Neural cell (in vitro differentiated cells): ENCODE measurements around the gene MAPK1. TPM values are rescaled to one million over a fixed set of nuclear protein-coding genes. Genes with fewer than 3 reads are reported as not detected.

Experiments used
- H2AFZ ChIP-seq: fragments of 200-600, 300-800 bp; sonication (generic), shearing (Covaris generic); 2 replicates; pipeline ENCODE4 v1.6.0; 2014; ENCODE audit warnings: low read depth, mild to moderate bottlenecking, antibody characterized with exemption, low read length, moderate library complexity
- H3F3A ChIP-seq: fragments of 200-600 bp; shearing (Covaris generic); 2 replicates; pipeline ENCODE4 v1.6.1; 2016; ENCODE audit warnings: mild to moderate bottlenecking, moderate library complexity, mixed read lengths, antibody characterized with exemption, low read length; ENCODE audit not compliant: insufficient read depth, poor library complexity, severe bottlenecking
- H3K27ac ChIP-seq: fragments of 200-600, 300-800 bp; sonication (generic), shearing (Covaris generic); 2 replicates; pipeline ENCODE4 v1.5.1; 2014; ENCODE audit warnings: mild to moderate bottlenecking, low read length, moderate library complexity
- H3K27me3 ChIP-seq: fragments of 300-800, 200-600 bp; sonication (generic), shearing (Covaris generic); 2 replicates; pipeline ENCODE4 v1.6.0; 2014; ENCODE audit warnings: mild to moderate bottlenecking, low read depth, low read length, moderate library complexity; ENCODE audit not compliant: insufficient read depth
- H3K36me3 ChIP-seq: fragments of 300-800, 200-600 bp; sonication (generic), shearing (Covaris generic); 2 replicates; pipeline ENCODE4 v1.5.1; 2014; ENCODE audit warnings: mild to moderate bottlenecking, antibody characterized with exemption, low read length, moderate library complexity; ENCODE audit not compliant: insufficient read depth
- H3K4me2 ChIP-seq: fragments of 300-800, 200-600 bp; sonication (generic), shearing (Covaris generic); 2 replicates; pipeline ENCODE4 v1.6.0; 2014; ENCODE audit warnings: mild to moderate bottlenecking, low read length
- H3K4me3 ChIP-seq: fragments of 300-800, 200-600 bp; sonication (generic), shearing (Covaris generic); 2 replicates; pipeline ENCODE4 v1.5.1; 2014; ENCODE audit warnings: mild to moderate bottlenecking, low read length, moderate library complexity
- H3K79me2 ChIP-seq: fragments of 200-600 bp; shearing (Covaris generic); replicated peaks from 2 replicates; pipeline ENCODE4 v1.6.0; 2014; ENCODE audit warnings: mild to moderate bottlenecking, low read length, moderate library complexity; ENCODE audit not compliant: insufficient read depth
- H3K9ac ChIP-seq: fragments of 300-800, 200-600 bp; sonication (generic), shearing (Covaris generic); 2 replicates; pipeline ENCODE4 v1.6.1; 2016; ENCODE audit warnings: mild to moderate bottlenecking, low read length, mixed read lengths
- H3K9me2 ChIP-seq: fragments of 200-600 bp; shearing (Covaris generic); 2 replicates; pipeline ENCODE4 v1.6.1; 2016; ENCODE audit warnings: mild to moderate bottlenecking, low read length, mixed read lengths; ENCODE audit not compliant: insufficient read depth
- H3K9me3 ChIP-seq: fragments of 200-600, 300-800 bp; sonication (generic), shearing (Covaris generic); 2 replicates; pipeline ENCODE4 v1.6.1; 2016; ENCODE audit warnings: mild to moderate bottlenecking, mixed run types, low read length, moderate library complexity, mixed read lengths
- H4K20me1 ChIP-seq: fragments of 200-600 bp; shearing (Covaris generic); 2 replicates; pipeline ENCODE4 v1.6.1; 2016; ENCODE audit warnings: mild to moderate bottlenecking, mixed run types; ENCODE audit not compliant: insufficient read depth
- CTCF ChIP-seq: fragments of 450-650 bp; IDR thresholded peaks from 2 replicates; pipeline ENCODE4 v1.5.1; 2014; ENCODE audit warnings: antibody characterized with exemption, mild to moderate bottlenecking, moderate library complexity; ENCODE audit not compliant: poor library complexity, severe bottlenecking
- EP300 ChIP-seq: fragments of 450-650 bp; conservative IDR thresholded peaks from 2 replicates; pipeline ENCODE4 v1.6.1; 2014; ENCODE audit warnings: antibody characterized with exemption, mild to moderate bottlenecking, moderate library complexity; ENCODE audit not compliant: poor library complexity, severe bottlenecking
- EZH2 ChIP-seq: fragments of 200-600, 300-800 bp; shearing (Covaris generic), sonication (generic); IDR thresholded peaks from 2 replicates; pipeline ENCODE4 v1.6.1; 2014; ENCODE audit warnings: antibody characterized with exemption, low read length, borderline replicate concordance, mild to moderate bottlenecking; ENCODE audit not compliant: insufficient read depth, poor library complexity, severe bottlenecking
- MXI1 ChIP-seq: fragments of 450-650 bp; conservative IDR thresholded peaks from 2 replicates; pipeline ENCODE4 v1.6.1; 2014; ENCODE audit warnings: antibody characterized with exemption, mild to moderate bottlenecking; ENCODE audit not compliant: poor library complexity, severe bottlenecking
- POLR2AphosphoS5 ChIP-seq: IDR thresholded peaks from 2 replicates; pipeline ENCODE4 v1.6.1; 2012
- RAD21 ChIP-seq: fragments of 450-650 bp; conservative IDR thresholded peaks from 2 replicates; pipeline ENCODE4 v1.6.1; 2014; ENCODE audit warnings: antibody characterized with exemption, mild to moderate bottlenecking, moderate library complexity
- REST ChIP-seq: IDR thresholded peaks from 2 replicates; pipeline ENCODE4 v1.6.1; 2012; ENCODE audit warnings: borderline replicate concordance
- SMC3 ChIP-seq: fragments of 450-650 bp; conservative IDR thresholded peaks from 2 replicates; pipeline ENCODE4 v1.6.1; 2014; ENCODE audit warnings: antibody characterized with exemption, mild to moderate bottlenecking, moderate library complexity; ENCODE audit not compliant: poor library complexity
- TAF1 ChIP-seq: IDR thresholded peaks from 2 replicates; pipeline ENCODE4 v1.6.1; 2012; ENCODE audit warnings: low read depth
- polyA plus RNA-seq: library from polyadenylated mRNA; depleted of rRNA; stranded (reverse); fragments of >200 nt; gene quantifications from 2 replicates; pipeline ENCODE4 v1.2.3, GENCODE V29; 2014

MAPK1 gene
- polyA plus RNA-seq, 1 donor from 2014 or later: 43.3 TPM

GRCh38 chr22:21741059-21741458 is 126.4 kb downstream of the MAPK1 start:
- Histone ChIP-seq H2AFZ (no peak overlapping the region), H3K9me3 (no peaks in the 10 kb centered on the region), H3K4me2 (no peak overlapping the region), H3K27me3 (no peaks in the 10 kb centered on the region), H3K9ac (no peak overlapping the region), H3F3A (no peaks in the 10 kb centered on the region), H3K4me3 (no peak overlapping the region), H3K79me2 (no peaks in the 10 kb centered on the region), H3K9me2 (no peaks in the 10 kb centered on the region), H3K36me3 (no peaks in the 10 kb centered on the region), H4K20me1 (no peaks in the 10 kb centered on the region), H3K27ac (no peak overlapping the region)
- TF ChIP-seq CTCF: no peak
- TF ChIP-seq EZH2: no peak
- no peak for TF ChIP-seq TAF1
- no peak for TF ChIP-seq SMC3

DNA sequence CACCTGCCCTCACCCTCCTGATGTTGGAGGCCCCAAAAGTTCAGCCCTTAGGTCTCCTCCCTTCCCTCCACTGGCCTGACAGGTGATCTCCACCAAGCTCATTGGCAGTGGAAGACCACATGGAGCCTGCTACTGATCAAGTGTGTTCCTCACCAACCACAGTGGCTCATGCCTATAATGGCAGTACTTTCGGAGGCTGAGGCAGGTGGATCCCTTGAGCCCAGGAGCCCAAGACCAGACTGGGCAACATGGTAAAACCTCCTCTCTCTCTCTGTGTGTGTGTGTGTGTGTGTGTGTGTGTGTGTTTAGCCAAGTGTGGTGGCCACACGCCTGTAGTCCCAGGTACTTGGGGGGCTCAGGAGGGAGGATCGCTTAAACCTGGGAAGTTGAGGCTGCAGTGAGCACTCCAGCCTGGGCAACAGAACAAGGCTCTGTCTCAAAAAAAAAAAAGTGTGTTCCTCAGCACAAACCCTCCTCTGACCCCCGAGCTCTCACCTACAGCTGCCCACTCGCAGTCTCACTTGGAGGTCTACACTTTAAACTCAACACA is 127.5 kb downstream of the MAPK1 start:
- no peak overlapping the region for H2AFZ ChIP-seq
- H3K27me3 ChIP-seq: no peaks in the 10 kb centered on the region
- TF ChIP-seq EZH2 (no peak), EP300 (no peak), SMC3 (no peak), TAF1 (no peak), CTCF (no peak), POLR2AphosphoS5 (no peak), RAD21 (no peak), REST (no peak), MXI1 (no peak)
- no peak overlapping the region for H3K9ac ChIP-seq
- no peaks in the 10 kb centered on the region for H3K9me2 ChIP-seq
- H3K4me2 ChIP-seq: no peak overlapping the region
- no peak overlapping the region for H3K4me3 ChIP-seq
- H3F3A ChIP-seq: no peaks in the 10 kb centered on the region
- no peaks in the 10 kb centered on the region for H3K36me3 ChIP-seq
- H3K79me2 ChIP-seq: peaks cover 4% of the 10 kb centered on the region
- no peaks in the 10 kb centered on the region for H4K20me1 ChIP-seq
- no peaks in the 10 kb centered on the region for H3K9me3 ChIP-seq
- H3K27ac ChIP-seq: no peak overlapping the region
